SJCRH30 (cell line): ENCODE measurements around the gene MKRN1. TPM values are rescaled to one million over a fixed set of nuclear protein-coding genes. Genes with fewer than 3 reads are reported as not detected.
"Not testable (repeated sequence)": the region's sequence is repeated elsewhere in the genome, so short reads cannot be mapped to it uniquely, and the experiment has no call there.

Source experiments
- DNase-seq, 2 experiments: peaks; one replicate each; pipeline ENCODE4 v3.0.0-alpha.2; 2015 to 2020
- H3K27ac ChIP-seq: fragments of 250-450 bp; sonication (Bioruptor Pico); 2 replicates; pipeline ENCODE4 v1.5.1; 2020; ENCODE audit warnings: mild to moderate bottlenecking, moderate library complexity
- H3K27me3 ChIP-seq: fragments of 250-450 bp; sonication (Bioruptor Pico); 2 replicates; pipeline ENCODE4 v1.5.1; 2020; ENCODE audit warnings: mild to moderate bottlenecking, moderate library complexity
- H3K36me3 ChIP-seq: fragments of 250-450 bp; sonication (Bioruptor Pico); 2 replicates; pipeline ENCODE4 v1.5.1; 2020; ENCODE audit warnings: mild to moderate bottlenecking, moderate library complexity
- H3K4me1 ChIP-seq: fragments of 250-450 bp; sonication (Bioruptor Pico); 2 replicates; pipeline ENCODE4 v1.5.1; 2020; ENCODE audit warnings: mild to moderate bottlenecking, moderate library complexity
- H3K4me3 ChIP-seq: fragments of 250-450 bp; sonication (Bioruptor Pico); 2 replicates; pipeline ENCODE4 v1.5.1; 2020; ENCODE audit warnings: mild to moderate bottlenecking, moderate library complexity
- H3K9me3 ChIP-seq: fragments of 250-450 bp; sonication (Bioruptor Pico); replicated peaks from 2 replicates; pipeline ENCODE4 v1.5.1; 2020; ENCODE audit warnings: mild to moderate bottlenecking, moderate library complexity
- total RNA-seq: library from RNA; depleted of rRNA; stranded (reverse); fragments of >200 nt; shearing (Covaris generic); gene quantifications from 2 replicates; pipeline ENCODE4 v1.2.3, GENCODE V29; 2014

MKRN1 gene
- total RNA-seq, 1 experiment from 2014 or later: 43.3 TPM

GRCh38 chr7:140497807-140498206 is 18.5 kb upstream of the MKRN1 start:
- H3K9me3 ChIP-seq, H3K27ac ChIP-seq, H3K4me1 ChIP-seq, H3K27me3 ChIP-seq, H3K4me3 ChIP-seq, H3K36me3 ChIP-seq, DNase-seq: not testable (repeated sequence)

DNA sequence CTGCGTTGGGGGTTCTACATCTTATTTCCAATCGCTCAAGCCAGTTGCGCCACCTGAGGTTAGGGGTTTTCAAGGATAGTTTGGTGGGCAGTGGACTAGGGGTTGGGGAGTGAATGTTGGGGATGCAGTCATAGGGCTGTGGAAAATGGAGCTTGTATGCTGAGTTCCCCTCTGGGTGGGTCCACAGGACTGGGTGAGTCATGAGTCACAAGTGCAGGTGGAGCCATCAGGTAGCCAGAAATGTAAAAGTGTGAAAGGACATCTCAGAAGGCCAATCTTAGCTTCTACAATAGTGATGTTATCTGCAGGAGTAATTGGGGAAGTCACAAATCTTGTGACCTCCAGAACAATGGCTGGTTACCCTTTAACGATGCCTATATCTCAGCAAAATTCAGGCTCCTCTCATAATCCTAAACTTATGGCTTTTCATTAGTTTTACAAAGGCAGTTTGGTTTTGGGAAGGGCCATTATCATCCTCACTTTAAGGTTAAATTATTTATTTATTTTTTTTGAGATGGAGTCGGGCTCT is 18.0 kb upstream of the MKRN1 start:
- H3K9me3 ChIP-seq: no peaks in the 10 kb centered on the region
- H3K36me3 ChIP-seq: no peaks in the 10 kb centered on the region
- no peak for DNase-seq
- no peak overlapping the region for H3K4me3 ChIP-seq
- no peaks in the 10 kb centered on the region for H3K4me1 ChIP-seq
- no peaks in the 10 kb centered on the region for H3K27me3 ChIP-seq
- no peak overlapping the region for H3K27ac ChIP-seq

DNA sequence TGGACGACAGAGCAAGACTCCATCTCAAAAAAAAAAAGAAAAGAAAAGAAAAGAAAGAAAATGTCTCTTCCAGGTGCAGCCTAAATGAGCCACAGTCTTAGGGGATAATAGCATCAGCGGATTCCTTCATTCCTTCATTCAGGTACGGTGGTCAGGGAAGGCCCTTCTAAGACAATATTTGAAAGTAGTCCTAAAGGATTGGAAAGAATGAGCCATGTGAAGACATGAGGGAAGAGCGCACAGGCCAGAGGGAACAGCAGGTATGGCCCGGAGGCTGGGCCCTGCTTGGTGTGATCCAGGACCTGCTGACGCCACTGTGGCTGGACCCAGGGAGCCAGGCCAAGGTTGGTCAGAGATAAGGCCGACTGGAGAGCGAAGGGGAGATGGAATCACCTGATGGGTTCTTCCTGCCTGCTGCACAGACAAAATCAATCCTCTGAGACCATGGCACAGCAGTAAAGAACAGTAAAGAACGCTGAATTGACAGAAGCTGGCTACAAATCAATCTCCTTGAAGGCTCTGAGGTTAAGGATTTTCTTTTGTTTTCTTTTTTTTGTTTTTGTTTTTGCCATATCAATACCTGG is 16.3 kb upstream of the MKRN1 start:
- Histone ChIP-seq H3K27ac (no peak overlapping the region), H3K4me3 (no peak overlapping the region), H3K36me3 (no peaks in the 10 kb centered on the region), H3K4me1 (no peaks in the 10 kb centered on the region), H3K27me3 (no peaks in the 10 kb centered on the region), H3K9me3 (no peaks in the 10 kb centered on the region)
- DNase-seq: no peak

GRCh38 chr7:140494867-140495266 is 15.6 kb upstream of the MKRN1 start:
- H3K36me3 ChIP-seq: no peaks in the 10 kb centered on the region
- no peaks in the 10 kb centered on the region for H3K27me3 ChIP-seq
- H3K4me1 ChIP-seq: no peaks in the 10 kb centered on the region
- H3K27ac ChIP-seq: no peak overlapping the region
- no peaks in the 10 kb centered on the region for H3K9me3 ChIP-seq
- no peak for DNase-seq
- no peak overlapping the region for H3K4me3 ChIP-seq

DNA sequence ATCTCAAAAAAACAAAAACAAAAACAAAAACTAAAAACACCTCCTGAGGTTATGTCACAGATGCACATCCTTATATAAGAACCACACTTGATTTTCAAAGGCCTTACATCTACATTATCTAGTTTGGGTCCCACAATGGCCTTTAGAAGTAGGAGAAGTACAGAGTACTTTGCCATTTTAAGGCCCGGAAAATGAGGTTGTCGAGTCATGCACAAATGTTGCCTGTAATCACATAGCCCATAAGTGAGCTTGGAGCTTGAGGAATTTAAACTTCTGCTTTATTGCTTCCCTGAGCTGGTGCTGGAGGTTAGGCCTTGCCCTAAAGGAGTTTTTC is 9.7 kb upstream of the MKRN1 start:
- Histone ChIP-seq H3K36me3 (no peaks in the 10 kb centered on the region), H3K27ac (no peak overlapping the region), H3K4me1 (no peaks in the 10 kb centered on the region), H3K4me3 (no peak overlapping the region), H3K9me3 (no peaks in the 10 kb centered on the region), H3K27me3 (0 out of 2 replicates have a peak, but pooled peaks cover under 1% of the 10 kb centered on the region)
- no peak for DNase-seq

DNA sequence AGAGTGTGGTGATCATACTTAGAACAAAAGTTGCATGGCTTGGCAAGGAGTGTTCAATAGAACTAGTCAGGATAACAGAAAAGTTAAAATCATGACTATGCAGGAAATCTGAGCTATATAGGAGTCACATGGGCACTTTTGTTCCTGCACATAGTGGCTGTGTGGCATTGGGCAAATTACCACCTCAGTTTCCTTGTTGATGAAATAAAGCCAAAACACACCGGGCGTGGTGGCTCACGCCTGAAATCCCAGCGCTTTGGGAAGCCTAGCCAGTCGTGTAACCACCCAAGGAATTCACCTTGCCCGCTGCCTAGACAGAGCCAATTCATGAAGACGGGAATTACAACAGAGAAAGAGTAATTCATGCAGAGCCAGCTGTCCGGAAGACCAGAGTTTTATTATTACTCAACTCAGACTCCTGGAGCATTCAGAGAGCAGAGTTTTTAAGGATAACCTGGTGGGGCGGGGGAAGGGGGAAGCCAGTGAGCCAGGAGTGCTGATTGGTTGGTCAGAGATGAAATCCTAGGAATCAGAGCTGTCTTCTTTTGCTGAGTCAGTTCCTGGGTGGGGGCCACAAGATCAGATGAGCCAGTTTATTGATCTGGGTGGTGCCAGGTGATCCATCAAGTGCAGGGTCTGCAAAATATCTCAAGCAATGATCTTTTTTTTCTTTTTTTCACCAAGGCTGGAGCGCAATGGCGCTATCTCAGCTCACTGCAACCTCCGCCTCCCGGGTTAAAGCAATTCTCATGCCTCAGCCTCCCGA is 6.4 kb upstream of the MKRN1 start:
- no peaks in the 10 kb centered on the region for H3K9me3 ChIP-seq
- 0 out of 2 replicates have a peak, but pooled peaks cover 2% of the 10 kb centered on the region for H3K27me3 ChIP-seq
- no peaks in the 10 kb centered on the region for H3K4me1 ChIP-seq
- H3K36me3 ChIP-seq: no peaks in the 10 kb centered on the region
- no peak for DNase-seq
- no peak overlapping the region for H3K27ac ChIP-seq
- H3K4me3 ChIP-seq: no peak overlapping the region

- no peaks in the 10 kb centered on the region for H3K4me1 ChIP-seq
- no peaks in the 10 kb centered on the region for H3K36me3 ChIP-seq
- DNase-seq: no peak
- no peak overlapping the region for H3K27ac ChIP-seq
- H3K27me3 ChIP-seq: 0 out of 2 replicates have a peak, but pooled peaks cover 2% of the 10 kb centered on the region
- no peak overlapping the region for H3K4me3 ChIP-seq
- H3K9me3 ChIP-seq: no peaks in the 10 kb centered on the region
Measured at GRCh38 chr7:140484951-140485499, 5.7 kb upstream of the MKRN1 start.

GRCh38 chr7:140484479-140484878 is 5.2 kb upstream of the MKRN1 start:
- H3K4me3 ChIP-seq: no peak overlapping the region
- H3K36me3 ChIP-seq: no peaks in the 10 kb centered on the region
- no peak for DNase-seq
- H3K4me1 ChIP-seq: 0 out of 2 replicates have a peak, but pooled peaks cover 2% of the 10 kb centered on the region
- no peaks in the 10 kb centered on the region for H3K9me3 ChIP-seq
- 0 out of 2 replicates have a peak, but pooled peaks cover 2% of the 10 kb centered on the region for H3K27me3 ChIP-seq
- no peak overlapping the region for H3K27ac ChIP-seq

DNA sequence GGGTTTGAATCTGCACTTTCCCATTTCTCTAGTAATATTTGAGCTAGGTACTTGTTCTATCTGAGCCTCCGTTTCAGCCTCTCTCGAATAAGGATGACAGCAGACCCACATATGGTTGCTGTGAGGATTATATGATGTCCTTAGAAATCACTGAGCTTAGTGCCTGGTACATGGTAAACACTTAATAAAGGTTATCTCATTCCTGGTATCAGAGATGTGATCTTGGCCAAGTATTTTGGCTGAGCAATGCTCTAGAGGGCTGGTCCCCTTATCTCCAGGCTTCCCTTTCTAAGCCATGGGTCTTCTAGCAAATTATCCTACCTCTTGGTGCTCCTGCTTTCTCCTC is 407 bp upstream of the MKRN1 start:
- no peak for DNase-seq
- Histone ChIP-seq H3K4me3 (peak overlapping the region; percentile 85), H3K27ac (no peak overlapping the region), H3K27me3 (0 out of 2 replicates have a peak, but pooled peaks cover 2% of the 10 kb centered on the region), H3K4me1 (peaks cover 6% of the 10 kb centered on the region), H3K36me3 (no peaks in the 10 kb centered on the region), H3K9me3 (no peaks in the 10 kb centered on the region)

- Histone ChIP-seq H3K27me3 (no peaks in the 10 kb centered on the region), H3K9me3 (no peaks in the 10 kb centered on the region), H3K36me3 (no peaks in the 10 kb centered on the region), H3K4me3 (peak overlapping the region; percentile 85), H3K27ac (peak overlapping the region; percentile 24; the same call in 1 of the 2 replicates), H3K4me1 (peaks cover 6% of the 10 kb centered on the region)
- peak; percentile 46 to 59 for DNase-seq
Measured at GRCh38 chr7:140478246-140479061, 851 bp downstream of the MKRN1 start.

- no peaks in the 10 kb centered on the region for H3K27me3 ChIP-seq
- no peak overlapping the region for H3K4me3 ChIP-seq
- no peak overlapping the region for H3K27ac ChIP-seq
- H3K36me3 ChIP-seq: no peaks in the 10 kb centered on the region
- peaks cover 6% of the 10 kb centered on the region for H3K4me1 ChIP-seq
- no peak for DNase-seq
- H3K9me3 ChIP-seq: no peaks in the 10 kb centered on the region
Measured at GRCh38 chr7:140476698-140477261, 2.5 kb downstream of the MKRN1 start.

- peaks cover 6% of the 10 kb centered on the region for H3K4me1 ChIP-seq
- DNase-seq: peak; percentile 38 to 70
- H3K9me3 ChIP-seq: no peaks in the 10 kb centered on the region
- no peak overlapping the region for H3K27ac ChIP-seq
- H3K4me3 ChIP-seq: no peak overlapping the region
- no peaks in the 10 kb centered on the region for H3K27me3 ChIP-seq
- H3K36me3 ChIP-seq: no peaks in the 10 kb centered on the region
Measured at GRCh38 chr7:140475747-140476333, 3.5 kb downstream of the MKRN1 start.

- no peaks in the 10 kb centered on the region for H3K4me1 ChIP-seq
- H3K9me3 ChIP-seq: no peaks in the 10 kb centered on the region
- H3K4me3 ChIP-seq: no peak overlapping the region
- H3K27ac ChIP-seq: no peak overlapping the region
- DNase-seq: no peak
- H3K27me3 ChIP-seq: no peaks in the 10 kb centered on the region
- H3K36me3 ChIP-seq: peaks cover 32% of the 10 kb centered on the region
Measured at GRCh38 chr7:140463111-140463510, 16.2 kb downstream of the MKRN1 start.

DNA sequence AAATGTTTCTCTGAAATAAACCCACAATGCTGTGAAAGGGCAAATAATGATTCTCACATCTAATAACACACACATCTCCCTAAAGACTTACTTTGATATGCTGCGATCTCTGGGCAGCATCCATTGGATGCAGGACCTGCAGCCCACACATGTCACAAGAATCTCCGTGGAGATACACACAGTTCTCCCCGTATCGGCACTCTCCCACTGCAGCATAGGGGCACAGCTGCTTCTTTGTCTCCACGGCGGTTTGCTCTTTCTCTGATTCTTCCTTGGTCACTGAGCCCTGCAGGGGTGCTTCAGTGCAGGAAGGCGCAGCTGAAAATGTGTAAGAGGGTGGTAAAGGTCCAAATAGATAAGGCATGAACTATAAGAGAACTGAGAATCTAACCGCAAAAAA is 20.4 kb downstream of the MKRN1 start:
- H3K36me3 ChIP-seq: peaks cover 51% of the 10 kb centered on the region
- H3K27ac ChIP-seq: no peak overlapping the region

More for the DNA sequence above, 20.4 kb downstream of the MKRN1 start:
- Histone ChIP-seq H3K27me3 (no peaks in the 10 kb centered on the region), H3K4me3 (no peak overlapping the region), H3K9me3 (no peaks in the 10 kb centered on the region), H3K4me1 (no peaks in the 10 kb centered on the region)
- no peak for DNase-seq
